HepG2 (cell line): ENCODE data around the gene SRSF1. TPM values are rescaled to one million over a fixed set of nuclear protein-coding genes. Genes with fewer than 3 reads are reported as not detected.

Experiments
- AGO2 ChIP-seq: fragments of 200-400 bp; formaldehyde crosslinking; optimal IDR thresholded peaks from 2 replicates; pipeline ENCODE3; 2017; ENCODE audit warnings: mild to moderate bottlenecking, low read depth, low read length, moderate library complexity
- GTF2F1 ChIP-seq: fragments of 150-350 bp; IDR thresholded peaks from 2 replicates; pipeline ENCODE4 v1.6.1; 2014; ENCODE audit warnings: low read length
- KDM3A ChIP-seq: IDR thresholded peaks from 2 replicates; pipeline ENCODE4 v1.6.1; 2018; ENCODE audit warnings: low read depth, missing compliant biosample characterization
- MBNL3 ChIP-seq: fragments of 250-450 bp; sonication (Bioruptor Pico); conservative IDR thresholded peaks from 2 replicates; pipeline ENCODE4 v1.8.0; 2022; ENCODE audit warnings: mild to moderate bottlenecking, inconsistent platforms
- RBFOX2 ChIP-seq: fragments of 200-400 bp; formaldehyde crosslinking; IDR thresholded peaks from 2 replicates; pipeline ENCODE4 v1.6.1; 2017; ENCODE audit warnings: low read depth, mild to moderate bottlenecking, low read length
- SRSF1 ChIP-seq: fragments of 200-400 bp; formaldehyde crosslinking; optimal IDR thresholded peaks from 2 replicates; pipeline ENCODE3; 2017; ENCODE audit warnings: mild to moderate bottlenecking, low read depth, low read length, moderate library complexity
- ZNF547 ChIP-seq: sonication (generic); formaldehyde crosslinking; IDR thresholded peaks from 2 replicates; pipeline ENCODE4 v1.5.1; 2020; ENCODE audit warnings: mild to moderate bottlenecking, missing genetic modification reagents
- polyA plus RNA-seq, 8 experiments: library from polyadenylated mRNA; depleted of rRNA in 3 of 8; stranded (reverse) in 7 of 8; unstranded in 1 of 8; fragments of >200 nt; fragmentation: Illumina TruSeq in 4 of 8; extraction: Trizol in 4 of 8; gene quantifications; 2 replicates each; pipeline versions ENCODE4 v1.2.1 to v1.2.3, GENCODE V29; 2011 to 2016; ENCODE audit warnings: low read depth in 4 of 8, missing spikeins in 1 of 8, mixed read lengths in 1 of 8; ENCODE audit not compliant: insufficient read depth in 1 of 8
- total RNA-seq, 5 experiments: library from RNA; depleted of rRNA; stranded (reverse); fragments of >200 nt; fragmentation: Illumina TruSeq; extraction: Trizol; gene quantifications; 2 replicates each; pipeline ENCODE4 v1.2.3, GENCODE V29; 2016; ENCODE audit warnings: low read depth in 1 of 5
- TF ChIP-seq, protein P1 (sequence below): sonication (generic); formaldehyde crosslinking; IDR thresholded peaks from 2 replicates; pipeline ENCODE4 v1.4.0; 2020; ENCODE audit warnings: missing genetic modification reagents
- TF ChIP-seq, protein P2 (sequence below): sonication (generic); formaldehyde crosslinking; IDR thresholded peaks from 2 replicates; pipeline ENCODE4 v1.4.0; 2020; ENCODE audit warnings: missing genetic modification reagents
- TF ChIP-seq, protein P3 (sequence below): sonication (generic); formaldehyde crosslinking; IDR thresholded peaks from 2 replicates; pipeline ENCODE4 v1.5.1; 2020; ENCODE audit warnings: mild to moderate bottlenecking, moderate library complexity, missing genetic modification reagents
- TF ChIP-seq, protein P4 (sequence below): IDR thresholded peaks from 2 replicates; pipeline ENCODE4 v1.6.1; 2012; ENCODE audit warnings: low read length, improper control_type of control experiment
- TF ChIP-seq, protein P5 (sequence below): sonication (generic); formaldehyde crosslinking; IDR thresholded peaks from 2 replicates; pipeline ENCODE4 v1.4.0; 2020; ENCODE audit warnings: missing genetic modification reagents
- TF ChIP-seq, protein P6 (sequence below): IDR thresholded peaks from 2 replicates; pipeline ENCODE4 v1.6.1; 2016; ENCODE audit warnings: missing genetic modification reagents, missing compliant biosample characterization

SRSF1 gene
- total and polyA plus RNA-seq, 2 of the 13 experiments (the other 11 are each of a cell fraction or from before 2014, with no cell fraction given), result 142 to 445 TPM

DNA sequence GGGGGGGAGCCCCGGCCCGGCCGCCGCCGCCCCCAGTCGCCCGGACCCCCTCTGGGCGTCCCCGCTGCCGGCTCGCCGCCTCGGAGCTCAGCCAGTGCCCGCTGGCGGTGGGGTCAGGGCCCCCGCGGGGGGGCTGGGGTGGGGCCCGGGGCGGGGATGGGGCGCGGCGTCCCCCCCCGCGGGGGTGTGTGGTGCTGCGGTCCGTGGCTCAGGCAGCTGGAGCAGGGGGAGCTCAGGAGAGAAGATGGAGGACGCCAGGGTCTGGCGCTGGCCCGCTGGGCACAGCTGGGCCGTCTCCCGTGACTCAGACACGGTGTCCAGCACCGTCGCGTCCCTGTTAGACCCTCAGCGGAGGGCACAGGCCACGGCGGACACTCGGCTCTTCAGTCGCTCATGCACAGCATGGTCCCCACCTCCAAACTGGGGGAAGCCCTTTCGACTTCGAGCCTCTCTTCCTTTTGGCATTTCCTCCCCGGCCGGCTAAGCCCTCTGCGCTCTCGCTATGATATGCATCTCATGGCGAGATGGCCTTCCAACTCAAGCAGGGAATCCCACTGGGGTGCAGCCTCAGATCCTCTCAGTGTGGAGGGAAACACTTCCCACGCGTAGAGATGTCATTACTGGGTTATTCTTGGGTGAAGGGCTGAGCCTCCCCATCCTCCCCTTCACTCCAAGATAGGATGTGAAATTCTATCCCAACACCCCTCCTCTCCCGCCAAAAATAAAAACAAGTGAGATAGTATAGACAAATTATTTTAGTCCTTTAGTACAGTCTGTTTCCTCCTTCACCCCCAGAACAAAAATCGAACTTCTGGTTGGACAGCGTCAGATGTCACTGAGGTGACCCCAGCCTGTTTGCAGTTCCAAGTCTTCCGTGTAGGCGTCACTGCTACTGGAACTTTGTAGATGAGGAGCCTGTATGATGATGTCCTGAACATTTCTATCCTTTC is 18.5 kb downstream of the SRSF1 start (continued):
- peak; percentile 99 for TF ChIP-seq AGO2
- no peak for TF ChIP-seq ZNF547
- TF ChIP-seq, protein P1, sequence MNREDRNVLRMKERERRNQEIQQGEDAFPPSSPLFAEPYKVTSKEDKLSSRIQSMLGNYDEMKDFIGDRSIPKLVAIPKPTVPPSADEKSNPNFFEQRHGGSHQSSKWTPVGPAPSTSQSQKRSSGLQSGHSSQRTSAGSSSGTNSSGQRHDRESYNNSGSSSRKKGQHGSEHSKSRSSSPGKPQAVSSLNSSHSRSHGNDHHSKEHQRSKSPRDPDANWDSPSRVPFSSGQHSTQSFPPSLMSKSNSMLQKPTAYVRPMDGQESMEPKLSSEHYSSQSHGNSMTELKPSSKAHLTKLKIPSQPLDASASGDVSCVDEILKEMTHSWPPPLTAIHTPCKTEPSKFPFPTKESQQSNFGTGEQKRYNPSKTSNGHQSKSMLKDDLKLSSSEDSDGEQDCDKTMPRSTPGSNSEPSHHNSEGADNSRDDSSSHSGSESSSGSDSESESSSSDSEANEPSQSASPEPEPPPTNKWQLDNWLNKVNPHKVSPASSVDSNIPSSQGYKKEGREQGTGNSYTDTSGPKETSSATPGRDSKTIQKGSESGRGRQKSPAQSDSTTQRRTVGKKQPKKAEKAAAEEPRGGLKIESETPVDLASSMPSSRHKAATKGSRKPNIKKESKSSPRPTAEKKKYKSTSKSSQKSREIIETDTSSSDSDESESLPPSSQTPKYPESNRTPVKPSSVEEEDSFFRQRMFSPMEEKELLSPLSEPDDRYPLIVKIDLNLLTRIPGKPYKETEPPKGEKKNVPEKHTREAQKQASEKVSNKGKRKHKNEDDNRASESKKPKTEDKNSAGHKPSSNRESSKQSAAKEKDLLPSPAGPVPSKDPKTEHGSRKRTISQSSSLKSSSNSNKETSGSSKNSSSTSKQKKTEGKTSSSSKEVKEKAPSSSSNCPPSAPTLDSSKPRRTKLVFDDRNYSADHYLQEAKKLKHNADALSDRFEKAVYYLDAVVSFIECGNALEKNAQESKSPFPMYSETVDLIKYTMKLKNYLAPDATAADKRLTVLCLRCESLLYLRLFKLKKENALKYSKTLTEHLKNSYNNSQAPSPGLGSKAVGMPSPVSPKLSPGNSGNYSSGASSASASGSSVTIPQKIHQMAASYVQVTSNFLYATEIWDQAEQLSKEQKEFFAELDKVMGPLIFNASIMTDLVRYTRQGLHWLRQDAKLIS (CRISPR knock-in tag), result no peak
- TF ChIP-seq, protein P2, sequence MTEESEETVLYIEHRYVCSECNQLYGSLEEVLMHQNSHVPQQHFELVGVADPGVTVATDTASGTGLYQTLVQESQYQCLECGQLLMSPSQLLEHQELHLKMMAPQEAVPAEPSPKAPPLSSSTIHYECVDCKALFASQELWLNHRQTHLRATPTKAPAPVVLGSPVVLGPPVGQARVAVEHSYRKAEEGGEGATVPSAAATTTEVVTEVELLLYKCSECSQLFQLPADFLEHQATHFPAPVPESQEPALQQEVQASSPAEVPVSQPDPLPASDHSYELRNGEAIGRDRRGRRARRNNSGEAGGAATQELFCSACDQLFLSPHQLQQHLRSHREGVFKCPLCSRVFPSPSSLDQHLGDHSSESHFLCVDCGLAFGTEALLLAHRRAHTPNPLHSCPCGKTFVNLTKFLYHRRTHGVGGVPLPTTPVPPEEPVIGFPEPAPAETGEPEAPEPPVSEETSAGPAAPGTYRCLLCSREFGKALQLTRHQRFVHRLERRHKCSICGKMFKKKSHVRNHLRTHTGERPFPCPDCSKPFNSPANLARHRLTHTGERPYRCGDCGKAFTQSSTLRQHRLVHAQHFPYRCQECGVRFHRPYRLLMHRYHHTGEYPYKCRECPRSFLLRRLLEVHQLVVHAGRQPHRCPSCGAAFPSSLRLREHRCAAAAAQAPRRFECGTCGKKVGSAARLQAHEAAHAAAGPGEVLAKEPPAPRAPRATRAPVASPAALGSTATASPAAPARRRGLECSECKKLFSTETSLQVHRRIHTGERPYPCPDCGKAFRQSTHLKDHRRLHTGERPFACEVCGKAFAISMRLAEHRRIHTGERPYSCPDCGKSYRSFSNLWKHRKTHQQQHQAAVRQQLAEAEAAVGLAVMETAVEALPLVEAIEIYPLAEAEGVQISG (CRISPR knock-in tag), result peak; percentile 64
- TF ChIP-seq, protein P3, sequence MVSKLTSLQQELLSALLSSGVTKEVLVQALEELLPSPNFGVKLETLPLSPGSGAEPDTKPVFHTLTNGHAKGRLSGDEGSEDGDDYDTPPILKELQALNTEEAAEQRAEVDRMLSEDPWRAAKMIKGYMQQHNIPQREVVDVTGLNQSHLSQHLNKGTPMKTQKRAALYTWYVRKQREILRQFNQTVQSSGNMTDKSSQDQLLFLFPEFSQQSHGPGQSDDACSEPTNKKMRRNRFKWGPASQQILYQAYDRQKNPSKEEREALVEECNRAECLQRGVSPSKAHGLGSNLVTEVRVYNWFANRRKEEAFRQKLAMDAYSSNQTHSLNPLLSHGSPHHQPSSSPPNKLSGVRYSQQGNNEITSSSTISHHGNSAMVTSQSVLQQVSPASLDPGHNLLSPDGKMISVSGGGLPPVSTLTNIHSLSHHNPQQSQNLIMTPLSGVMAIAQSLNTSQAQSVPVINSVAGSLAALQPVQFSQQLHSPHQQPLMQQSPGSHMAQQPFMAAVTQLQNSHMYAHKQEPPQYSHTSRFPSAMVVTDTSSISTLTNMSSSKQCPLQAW (CRISPR knock-in tag), result no peak; the same call in 1 of the 2 replicates
- TF ChIP-seq RBFOX2, result peak; percentile 80
- TF ChIP-seq MBNL3, result no peak
- TF ChIP-seq GTF2F1, result no peak
- TF ChIP-seq SRSF1, result peak; percentile 67
- TF ChIP-seq, protein P4, sequence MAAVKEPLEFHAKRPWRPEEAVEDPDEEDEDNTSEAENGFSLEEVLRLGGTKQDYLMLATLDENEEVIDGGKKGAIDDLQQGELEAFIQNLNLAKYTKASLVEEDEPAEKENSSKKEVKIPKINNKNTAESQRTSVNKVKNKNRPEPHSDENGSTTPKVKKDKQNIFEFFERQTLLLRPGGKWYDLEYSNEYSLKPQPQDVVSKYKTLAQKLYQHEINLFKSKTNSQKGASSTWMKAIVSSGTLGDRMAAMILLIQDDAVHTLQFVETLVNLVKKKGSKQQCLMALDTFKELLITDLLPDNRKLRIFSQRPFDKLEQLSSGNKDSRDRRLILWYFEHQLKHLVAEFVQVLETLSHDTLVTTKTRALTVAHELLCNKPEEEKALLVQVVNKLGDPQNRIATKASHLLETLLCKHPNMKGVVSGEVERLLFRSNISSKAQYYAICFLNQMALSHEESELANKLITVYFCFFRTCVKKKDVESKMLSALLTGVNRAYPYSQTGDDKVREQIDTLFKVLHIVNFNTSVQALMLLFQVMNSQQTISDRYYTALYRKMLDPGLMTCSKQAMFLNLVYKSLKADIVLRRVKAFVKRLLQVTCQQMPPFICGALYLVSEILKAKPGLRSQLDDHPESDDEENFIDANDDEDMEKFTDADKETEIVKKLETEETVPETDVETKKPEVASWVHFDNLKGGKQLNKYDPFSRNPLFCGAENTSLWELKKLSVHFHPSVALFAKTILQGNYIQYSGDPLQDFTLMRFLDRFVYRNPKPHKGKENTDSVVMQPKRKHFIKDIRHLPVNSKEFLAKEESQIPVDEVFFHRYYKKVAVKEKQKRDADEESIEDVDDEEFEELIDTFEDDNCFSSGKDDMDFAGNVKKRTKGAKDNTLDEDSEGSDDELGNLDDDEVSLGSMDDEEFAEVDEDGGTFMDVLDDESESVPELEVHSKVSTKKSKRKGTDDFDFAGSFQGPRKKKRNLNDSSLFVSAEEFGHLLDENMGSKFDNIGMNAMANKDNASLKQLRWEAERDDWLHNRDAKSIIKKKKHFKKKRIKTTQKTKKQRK, result no peak
- TF ChIP-seq, protein P5, sequence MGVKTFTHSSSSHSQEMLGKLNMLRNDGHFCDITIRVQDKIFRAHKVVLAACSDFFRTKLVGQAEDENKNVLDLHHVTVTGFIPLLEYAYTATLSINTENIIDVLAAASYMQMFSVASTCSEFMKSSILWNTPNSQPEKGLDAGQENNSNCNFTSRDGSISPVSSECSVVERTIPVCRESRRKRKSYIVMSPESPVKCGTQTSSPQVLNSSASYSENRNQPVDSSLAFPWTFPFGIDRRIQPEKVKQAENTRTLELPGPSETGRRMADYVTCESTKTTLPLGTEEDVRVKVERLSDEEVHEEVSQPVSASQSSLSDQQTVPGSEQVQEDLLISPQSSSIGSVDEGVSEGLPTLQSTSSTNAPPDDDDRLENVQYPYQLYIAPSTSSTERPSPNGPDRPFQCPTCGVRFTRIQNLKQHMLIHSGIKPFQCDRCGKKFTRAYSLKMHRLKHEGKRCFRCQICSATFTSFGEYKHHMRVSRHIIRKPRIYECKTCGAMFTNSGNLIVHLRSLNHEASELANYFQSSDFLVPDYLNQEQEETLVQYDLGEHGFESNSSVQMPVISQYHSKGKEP (CRISPR knock-in tag), result no peak
- TF ChIP-seq, protein P6, sequence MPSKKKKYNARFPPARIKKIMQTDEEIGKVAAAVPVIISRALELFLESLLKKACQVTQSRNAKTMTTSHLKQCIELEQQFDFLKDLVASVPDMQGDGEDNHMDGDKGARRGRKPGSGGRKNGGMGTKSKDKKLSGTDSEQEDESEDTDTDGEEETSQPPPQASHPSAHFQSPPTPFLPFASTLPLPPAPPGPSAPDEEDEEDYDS (CRISPR knock-in tag), result no peak
- TF ChIP-seq KDM3A (CRISPR knock-in tag), result no peak
